PC-9 (cell line): ENCODE measurements around the gene PCNA.

ENCODE experiments used
- CTCF ChIP-seq: fragments of 200-600 bp; sonication (generic); conservative IDR thresholded peaks from 2 replicates; pipeline ENCODE4 v1.6.1; 2017; ENCODE audit warnings: mixed run types, antibody characterized with exemption, mild to moderate bottlenecking, moderate library complexity
- EZH2 ChIP-seq: fragments of 200-600 bp; sonication (generic); IDR thresholded peaks from 2 replicates; pipeline ENCODE4 v1.8.0; 2017; ENCODE audit warnings: antibody characterized with exemption, low read depth

- TF ChIP-seq CTCF (no peak), EZH2 (no peak)
Measured at GRCh38 chr20:5150226-5151076, 30.7 kb upstream of the PCNA start.
